HEK293T (cell line): ENCODE measurements around the gene CPM.
"Not testable (repeated sequence)": the region's sequence is repeated elsewhere in the genome, so short reads cannot be mapped to it uniquely, and the experiment has no call there.

ENCODE experiments used
- CTCF ChIA-PET: fragments of 350-600 bp; formaldehyde crosslinking; extraction: SDS; loops from one replicate; lab custom pipeline; 2021; ENCODE audit warnings: antibody characterized with exemption, inconsistent platforms; lab: Yijun Ruan, JAX
- POLR2A ChIA-PET: fragments of 350-600 bp; formaldehyde crosslinking; extraction: SDS; loops from one replicate; lab custom pipeline; 2020; ENCODE audit warnings: antibody characterized with exemption, inconsistent platforms; lab: Yijun Ruan, JAX
- DNase-seq: peaks from one replicate; pipeline ENCODE4 v3.0.0; 2012; ENCODE audit warnings: mixed read lengths; ENCODE audit errors: extremely low spot score
- ARNT ChIP-seq: fragments of 450-650 bp; IDR thresholded peaks from 2 replicates; pipeline ENCODE4 v1.6.1; 2017; ENCODE audit warnings: mild to moderate bottlenecking
- BHLHE40 ChIP-seq: fragments of 450-650 bp; IDR thresholded peaks from 2 replicates; pipeline ENCODE4 v1.6.1; 2016; ENCODE audit warnings: mild to moderate bottlenecking, moderate library complexity, borderline replicate concordance
- CTBP1 ChIP-seq: fragments of 450-650 bp; IDR thresholded peaks from 2 replicates; pipeline ENCODE4 v1.6.1; 2016; ENCODE audit warnings: borderline replicate concordance
- ELF4 ChIP-seq: fragments of 450-650 bp; IDR thresholded peaks from 2 replicates; pipeline ENCODE4 v1.6.1; 2017; ENCODE audit warnings: antibody characterized with exemption
- FOXA1 ChIP-seq: fragments of 450-650 bp; IDR thresholded peaks from 2 replicates; pipeline ENCODE4 v1.6.1; 2016; ENCODE audit warnings: mild to moderate bottlenecking
- FOXK2 ChIP-seq: fragments of 450-650 bp; IDR thresholded peaks from 2 replicates; pipeline ENCODE4 v1.6.1; 2016; ENCODE audit warnings: mild to moderate bottlenecking
- FOXM1 ChIP-seq: fragments of 450-650 bp; IDR thresholded peaks from 2 replicates; pipeline ENCODE4 v1.6.1; 2017; ENCODE audit warnings: mild to moderate bottlenecking, borderline replicate concordance
- HDGF ChIP-seq: fragments of 450-650 bp; IDR thresholded peaks from 2 replicates; pipeline ENCODE4 v1.6.1; 2017; ENCODE audit warnings: antibody characterized with exemption, borderline replicate concordance
- L3MBTL2 ChIP-seq: fragments of 450-650 bp; conservative IDR thresholded peaks from 2 replicates; pipeline ENCODE4 v1.6.1; 2016; ENCODE audit warnings: mild to moderate bottlenecking
- LEF1 ChIP-seq: fragments of 450-650 bp; IDR thresholded peaks from 2 replicates; pipeline ENCODE4 v1.6.1; 2017; ENCODE audit warnings: mild to moderate bottlenecking, borderline replicate concordance
- NFRKB ChIP-seq: fragments of 450-650 bp; IDR thresholded peaks from 2 replicates; pipeline ENCODE4 v1.6.1; 2016; ENCODE audit warnings: mild to moderate bottlenecking, moderate library complexity
- PKNOX1 ChIP-seq: fragments of 450-650 bp; IDR thresholded peaks from 2 replicates; pipeline ENCODE4 v1.6.1; 2016
- SP1 ChIP-seq: fragments of 450-650 bp; IDR thresholded peaks from 2 replicates; pipeline ENCODE4 v1.6.1; 2017
- SUZ12 ChIP-seq: fragments of 450-650 bp; IDR thresholded peaks from 2 replicates; pipeline ENCODE4 v1.6.1; 2016; ENCODE audit warnings: mild to moderate bottlenecking
- TARDBP ChIP-seq: fragments of 450-650 bp; IDR thresholded peaks from 2 replicates; pipeline ENCODE4 v1.6.1; 2016
- ZNF384 ChIP-seq: fragments of 450-650 bp; IDR thresholded peaks from 2 replicates; pipeline ENCODE4 v1.6.1; 2016

CPM gene

GRCh38 chr12:68841717-68842116 is 91.3 kb downstream of the CPM start:
- CTCF ChIA-PET, result interaction anchor here (1.2 kb wide), 1 partner anchor 12 kb away, joined by 3 read pairs; no protein-coding TSS in a partner anchor
- POLR2A ChIA-PET, result no interaction called here
- TF ChIP-seq LEF1 (no peak), ELF4 (no peak), FOXM1 (no peak), HDGF (no peak), L3MBTL2 (no peak), CTBP1 (no peak), BHLHE40 (no peak)

GRCh38 chr12:68841175-68841574 is 91.8 kb downstream of the CPM start:
- DNase-seq, CTCF ChIA-PET, POLR2A ChIA-PET: not testable (repeated sequence)

More at GRCh38 chr12:68841717-68842116, 91.3 kb downstream of the CPM start:
- no peak for DNase-seq

- TF ChIP-seq ARNT, result no peak
- TF ChIP-seq TARDBP, result no peak
- TF ChIP-seq CTBP1, result no peak
- no peak for TF ChIP-seq HDGF
- TF ChIP-seq L3MBTL2, result no peak
- TF ChIP-seq ZNF384, result no peak
- TF ChIP-seq FOXA1, result no peak
- TF ChIP-seq ELF4, result no peak
- TF ChIP-seq BHLHE40, result no peak
- TF ChIP-seq NFRKB, result no peak
- TF ChIP-seq FOXK2, result no peak
- CTCF ChIA-PET, result no interaction called here
- POLR2A ChIA-PET, result no interaction called here
- DNase-seq, result no peak
These were observed 93.5 kb downstream of the CPM start for GRCh38 chr12:68839183-68840147.

GRCh38 chr12:68838046-68838886 is 94.7 kb downstream of the CPM start:
- CTCF ChIA-PET, result no interaction called here
- no peak for TF ChIP-seq ZNF384
- no peak for TF ChIP-seq ELF4
- no peak for TF ChIP-seq HDGF
- no peak for TF ChIP-seq L3MBTL2
- no peak for TF ChIP-seq FOXK2
- no peak for TF ChIP-seq PKNOX1
- no peak for TF ChIP-seq FOXM1
- TF ChIP-seq CTBP1, result no peak
- no peak for TF ChIP-seq LEF1
- no peak for TF ChIP-seq FOXA1
- TF ChIP-seq SUZ12, result no peak
- no peak for TF ChIP-seq BHLHE40
- TF ChIP-seq TARDBP, result no peak
- no peak for TF ChIP-seq SP1
- POLR2A ChIA-PET, result no interaction called here
- no peak for DNase-seq

GRCh38 chr12:68837215-68837614 is 95.8 kb downstream of the CPM start:
- POLR2A ChIA-PET, result no interaction called here
- CTCF ChIA-PET, result no interaction called here
- no peak for TF ChIP-seq ELF4
- TF ChIP-seq TARDBP, result no peak
- TF ChIP-seq PKNOX1, result no peak
- no peak for TF ChIP-seq LEF1
- TF ChIP-seq HDGF, result no peak
- no peak for TF ChIP-seq L3MBTL2
- no peak for TF ChIP-seq FOXK2
- TF ChIP-seq CTBP1, result no peak
- no peak for TF ChIP-seq ZNF384
- TF ChIP-seq NFRKB, result no peak
- TF ChIP-seq FOXM1, result no peak
- no peak for TF ChIP-seq SP1
- no peak for TF ChIP-seq FOXA1
- TF ChIP-seq SUZ12, result no peak
- no peak for TF ChIP-seq BHLHE40
- TF ChIP-seq ARNT, result no peak
- no peak for DNase-seq

- POLR2A ChIA-PET, result interaction anchor here (0.6 kb wide), 1 partner anchor 34 kb away, joined by 3 read pairs; no protein-coding TSS in a partner anchor
- TF ChIP-seq L3MBTL2 (no peak), ZNF384 (no peak), FOXA1 (no peak), PKNOX1 (no peak), SUZ12 (no peak), CTBP1 (no peak), LEF1 (no peak), BHLHE40 (no peak), TARDBP (no peak), FOXM1 (no peak), NFRKB (no peak), HDGF (no peak), ARNT (no peak)
- DNase-seq, result no peak
- CTCF ChIA-PET, result no interaction called here
These were observed 97.5 kb downstream of the CPM start for GRCh38 chr12:68835333-68835908.
